Mesodermal cell (in vitro differentiated cells): Measurements from ENCODE around the gene MYBPC2.

ENCODE experiments used
- H3K27ac ChIP-seq: 2 replicates; pipeline ENCODE4 v1.7.0; 2013; ENCODE audit warnings: mild to moderate bottlenecking, low read depth, low read length, moderate library complexity; ENCODE audit not compliant: severe bottlenecking
- H3K36me3 ChIP-seq: 2 replicates; pipeline ENCODE4 v1.7.1; 2013; ENCODE audit warnings: mild to moderate bottlenecking, low read length, moderate library complexity; ENCODE audit not compliant: control insufficient read depth, insufficient read depth
- H3K4me1 ChIP-seq: one replicate; pipeline ENCODE4 v1.7.1; 2013; ENCODE audit warnings: mild to moderate bottlenecking, low read length; ENCODE audit not compliant: insufficient read depth, control insufficient read depth, poor library complexity, severe bottlenecking
- H3K4me3 ChIP-seq: 2 replicates; pipeline ENCODE4 v1.7.0; 2013; ENCODE audit warnings: low read length, control low read depth, mild to moderate bottlenecking; ENCODE audit not compliant: insufficient read depth, poor library complexity, severe bottlenecking; ENCODE audit errors: extremely low read depth
- H3K9me3 ChIP-seq: 2 replicates; pipeline ENCODE4 v1.7.1; 2013; ENCODE audit warnings: mild to moderate bottlenecking, low read length, moderate library complexity; ENCODE audit not compliant: control insufficient read depth
- WGBS, 2 experiments: methylation state at CpG; one replicate each; pipeline ENCODE4 v1.1.5; 2013; ENCODE audit warnings: missing lambda C conversion rate in 2 of 2; ENCODE audit not compliant: insufficient coverage in 2 of 2; 5-methylcytosine and 5-hydroxymethylcytosine counted together

Gene MYBPC2

DNA sequence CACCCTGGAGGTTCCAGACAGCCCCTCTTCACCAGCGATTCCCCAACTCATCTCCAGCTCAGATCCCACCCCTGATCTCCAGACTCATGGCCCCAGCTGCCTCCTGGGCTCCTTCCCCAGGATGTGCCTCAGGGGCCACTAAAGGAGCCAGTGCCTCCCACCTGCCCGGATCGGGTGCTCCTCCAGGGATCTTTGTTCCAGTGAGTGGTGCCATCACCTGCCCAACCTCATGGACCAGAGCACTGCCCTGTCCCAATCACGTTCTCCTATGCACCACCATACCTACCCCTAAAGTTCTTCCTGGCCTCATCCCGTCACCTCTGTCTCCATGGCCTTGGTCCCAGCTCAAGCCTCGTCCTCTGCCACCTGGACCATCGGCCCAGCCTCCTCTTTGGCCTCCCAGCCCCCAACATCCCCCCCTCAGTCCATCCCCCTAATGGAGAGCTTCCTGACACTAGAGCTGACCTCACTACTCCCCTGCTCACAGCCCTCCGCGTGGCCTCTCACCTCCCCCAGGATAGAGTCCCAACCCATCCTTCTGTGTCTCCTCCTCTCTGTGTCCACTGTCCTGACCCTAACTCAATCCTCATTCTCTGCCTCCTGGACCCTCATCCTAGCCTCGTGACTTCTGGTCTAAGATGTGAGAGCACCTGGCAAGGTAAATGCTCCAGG lies 52.7 kb downstream of the MYBPC2 start:
- 88 to 92% methylated on average over 7 to 10 of the region's 10 CpGs for WGBS, 2 experiments
- Histone ChIP-seq H3K4me3 (no peak overlapping the region), H3K36me3 (peaks cover 15% of the 10 kb centered on the region), H3K9me3 (peaks cover 16% of the 10 kb centered on the region), H3K27ac (no peak overlapping the region), H3K4me1 (no peaks in the 10 kb centered on the region)

DNA sequence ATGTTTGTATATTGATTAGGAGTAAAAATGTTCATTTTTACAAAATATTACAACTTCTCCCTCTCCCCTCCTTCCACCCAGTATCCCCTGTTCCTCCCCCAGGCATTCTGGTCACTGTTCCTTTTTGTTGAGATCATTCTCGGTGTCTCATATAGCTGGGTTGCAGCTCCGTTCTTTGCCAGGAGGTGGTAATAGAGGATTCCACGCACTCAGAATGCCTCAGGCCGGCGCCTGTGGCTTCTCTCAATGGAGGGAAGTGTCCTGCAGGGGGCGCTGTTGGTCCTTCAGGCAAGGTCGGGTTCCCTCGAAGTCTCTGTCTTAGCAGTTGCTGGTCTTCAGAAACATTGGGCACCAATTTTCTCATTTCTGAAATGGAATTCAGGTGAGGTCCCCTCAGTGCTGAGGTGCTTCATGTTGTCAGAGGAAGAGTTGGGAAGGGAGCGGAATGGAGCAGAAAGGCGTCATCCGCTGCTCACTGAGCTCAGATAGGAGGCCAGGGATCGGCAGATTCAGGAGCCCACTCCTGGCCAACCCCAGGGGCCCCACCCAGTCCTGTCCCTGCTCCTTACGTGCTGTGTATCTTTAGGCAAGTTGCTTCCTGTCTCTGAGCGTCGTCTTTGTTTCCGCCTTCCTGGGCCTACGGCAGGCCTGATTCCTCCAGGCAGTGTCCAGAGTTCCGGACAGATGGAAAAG lies 54.3 kb downstream of the MYBPC2 start:
- 82 to 83% methylated on average over 14 to 17 of the region's 18 CpGs for WGBS, 2 experiments

DNA sequence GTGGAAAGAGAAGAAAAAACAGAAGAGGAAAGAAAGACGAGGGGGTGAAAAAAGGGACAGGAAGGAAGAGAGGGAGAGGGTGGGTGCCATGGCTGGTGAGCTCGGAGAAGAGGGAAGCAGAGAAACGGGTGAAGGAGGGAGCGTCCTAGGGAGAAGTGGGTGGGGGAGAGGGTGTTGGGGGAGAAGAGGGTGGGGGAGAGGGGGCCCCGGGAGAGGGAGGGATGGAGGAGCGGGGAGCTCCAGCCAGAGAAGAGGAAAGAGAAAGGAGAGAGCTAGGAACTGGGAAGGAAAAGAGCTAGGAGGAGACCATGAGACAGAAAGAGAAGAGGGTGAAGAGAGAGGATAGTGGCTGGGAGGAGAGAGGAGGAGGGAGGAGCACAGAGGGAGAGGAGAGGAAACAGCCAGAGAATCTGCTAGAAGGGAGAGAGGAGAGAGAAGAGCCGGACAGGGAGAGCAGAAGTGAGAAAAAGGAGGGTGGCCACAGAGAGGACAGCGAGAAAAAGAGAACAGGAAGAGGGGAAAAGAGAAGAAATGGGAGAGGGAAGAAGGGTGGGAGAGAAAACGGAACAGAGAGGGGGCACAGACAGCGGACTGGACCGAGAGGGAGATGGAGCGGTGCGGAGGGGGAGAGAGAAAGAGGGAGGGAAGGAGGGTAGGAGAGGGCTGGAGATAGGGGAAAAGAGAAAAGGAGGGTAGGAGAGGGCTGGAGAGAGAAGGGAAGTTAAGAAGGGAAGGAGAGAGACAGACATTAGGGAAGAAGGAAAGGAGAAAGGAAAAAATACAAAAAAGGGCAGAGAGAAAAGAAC lies 55.9 kb downstream of the MYBPC2 start:
- Histone ChIP-seq H3K4me1 (no peaks in the 10 kb centered on the region), H3K36me3 (peaks cover 3% of the 10 kb centered on the region), H3K27ac (no peak overlapping the region), H3K9me3 (peaks cover 16% of the 10 kb centered on the region), H3K4me3 (no peak overlapping the region)
- WGBS, 2 experiments, result 51 to 52% methylated on average over 12 to 13 of the region's 13 CpGs

More for the DNA sequence above, 54.3 kb downstream of the MYBPC2 start:
- no peaks in the 10 kb centered on the region for H3K4me1 ChIP-seq
- H3K9me3 ChIP-seq, result peaks cover 16% of the 10 kb centered on the region
- H3K36me3 ChIP-seq, result peaks cover 9% of the 10 kb centered on the region
- H3K4me3 ChIP-seq, result no peak overlapping the region
- no peak overlapping the region for H3K27ac ChIP-seq

DNA sequence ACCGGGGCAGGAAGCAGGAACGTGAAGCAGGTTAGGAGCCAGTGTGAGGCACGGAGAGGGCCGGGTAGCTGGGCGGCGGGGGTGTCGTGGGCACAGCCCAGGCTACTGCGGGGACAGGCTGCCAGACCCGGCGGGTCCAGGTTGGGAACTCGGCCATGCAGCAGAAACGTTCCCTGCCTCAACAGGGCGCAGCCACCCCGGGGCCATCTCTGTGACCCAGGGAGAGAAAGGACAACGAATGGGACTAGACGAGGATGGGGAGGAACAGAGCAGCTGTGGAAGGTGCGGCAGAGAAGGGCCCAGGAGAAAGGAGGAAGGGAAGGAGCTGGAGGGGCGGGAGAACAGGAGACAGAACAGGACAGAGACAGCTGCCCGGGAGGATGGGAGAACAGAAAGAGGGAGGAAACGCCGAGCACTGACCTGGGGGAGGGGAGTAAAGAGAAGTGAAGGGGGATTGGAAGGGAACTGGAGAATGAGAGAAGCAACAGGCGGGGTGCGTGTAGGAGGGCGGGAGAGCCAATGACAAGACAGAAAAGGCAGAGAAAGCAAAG lies 56.8 kb downstream of the MYBPC2 start:
- H3K9me3 ChIP-seq, result peaks cover 16% of the 10 kb centered on the region

DNA sequence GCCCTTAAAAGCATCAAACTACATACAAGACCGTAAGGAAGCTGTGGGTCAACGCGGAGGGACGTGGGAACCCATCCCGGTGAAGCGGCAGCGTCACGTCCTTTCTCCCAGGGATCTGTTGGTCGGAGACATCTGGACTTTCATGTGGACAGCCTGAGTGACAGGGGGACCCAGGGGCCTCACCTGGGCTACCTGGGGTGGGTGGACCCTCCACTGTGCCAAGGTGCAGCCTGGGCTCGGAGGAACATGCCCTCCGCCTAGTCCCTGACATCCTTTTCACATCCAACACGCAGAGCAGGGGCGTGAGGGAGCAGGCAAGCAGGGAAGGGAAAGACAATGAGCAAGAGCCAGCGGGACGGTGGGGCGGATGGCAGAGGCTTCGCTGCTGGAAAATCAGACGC lies 57.7 kb downstream of the MYBPC2 start:
- Histone ChIP-seq H3K36me3 (peaks cover 3% of the 10 kb centered on the region), H3K4me1 (no peaks in the 10 kb centered on the region), H3K9me3 (peaks cover 12% of the 10 kb centered on the region), H3K27ac (no peak overlapping the region), H3K4me3 (no peak overlapping the region)
- 94 to 98% methylated on average over 10 to 16 of the region's 18 CpGs for WGBS, 2 experiments

More for the DNA sequence above, 56.8 kb downstream of the MYBPC2 start:
- Histone ChIP-seq H3K4me3 (no peak overlapping the region), H3K27ac (no peak overlapping the region), H3K4me1 (no peaks in the 10 kb centered on the region), H3K36me3 (peaks cover 3% of the 10 kb centered on the region)
- WGBS, 2 experiments, result 39 to 55% methylated on average over 17 to 19 of the region's 24 CpGs

DNA sequence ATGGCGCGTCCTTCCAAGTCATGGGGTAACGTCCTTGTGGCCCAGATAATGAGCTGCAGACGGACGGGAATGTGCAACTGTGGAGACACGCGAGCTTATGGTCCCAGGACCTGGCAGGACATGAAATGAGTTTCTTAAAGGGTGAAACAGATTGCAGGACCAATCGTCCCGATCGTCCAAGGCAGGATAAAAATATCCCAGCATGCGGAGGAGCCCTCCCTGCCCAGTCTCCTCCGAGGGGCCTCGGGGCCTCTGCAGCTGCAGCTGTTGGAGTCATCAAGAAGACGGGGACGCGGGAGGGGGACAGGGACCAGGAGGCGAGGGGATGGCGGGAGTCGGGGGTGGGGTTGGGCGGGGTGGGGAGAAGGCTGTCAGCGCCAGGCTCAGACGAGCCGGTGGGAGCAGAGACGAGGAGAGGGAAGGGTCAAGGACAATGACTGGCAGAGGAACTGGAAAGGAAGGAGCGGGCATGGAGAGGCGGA lies 58.3 kb downstream of the MYBPC2 start:
- Histone ChIP-seq H3K36me3 (peaks cover 3% of the 10 kb centered on the region), H3K4me3 (no peak overlapping the region), H3K27ac (no peak overlapping the region), H3K9me3 (peaks cover 6% of the 10 kb centered on the region), H3K4me1 (no peaks in the 10 kb centered on the region)
- 82 to 84% methylated on average over 18 to 23 of the region's 26 CpGs for WGBS, 2 experiments

DNA sequence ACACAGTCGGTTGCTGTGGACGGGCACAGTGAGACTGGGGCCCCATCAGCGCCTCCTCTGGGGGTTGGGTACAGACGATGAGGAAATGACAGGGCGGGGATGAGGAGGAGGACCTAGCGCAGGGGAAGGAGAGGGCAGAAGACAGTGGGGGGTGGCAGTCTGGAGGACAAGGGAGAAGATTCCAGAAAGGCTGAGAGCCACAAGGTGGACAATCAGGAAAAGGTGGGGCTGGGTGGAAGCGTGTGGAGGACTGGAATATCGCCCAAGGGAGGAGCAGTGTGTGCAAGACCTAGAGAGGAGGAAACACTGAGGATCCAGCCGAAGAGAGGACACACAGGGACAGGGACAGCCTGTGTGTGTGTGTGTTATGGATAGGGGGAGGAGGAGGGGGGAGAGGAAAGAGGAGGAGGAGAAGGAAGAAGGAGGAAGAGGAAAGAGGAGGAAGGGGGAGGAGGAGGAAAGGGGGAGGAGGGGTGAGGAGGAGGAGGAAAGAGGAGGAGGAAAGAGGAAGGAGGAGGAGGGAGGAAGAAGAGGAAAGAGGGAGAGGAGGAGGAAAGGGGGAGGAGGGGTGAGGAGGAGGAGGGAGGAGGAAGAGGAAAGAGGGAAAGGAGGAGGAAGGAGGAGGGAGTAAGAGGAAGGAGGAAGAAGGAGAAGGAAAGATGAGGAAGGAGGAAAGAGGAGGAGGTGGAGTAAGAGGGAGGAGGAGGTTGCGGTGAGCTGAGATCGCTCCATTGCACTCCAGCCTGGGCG lies 59.8 kb downstream of the MYBPC2 start:
- H3K36me3 ChIP-seq, result no peaks in the 10 kb centered on the region
- WGBS, 2 experiments, result 18 to 29% methylated on average over 9 of the region's 12 CpGs
- H3K9me3 ChIP-seq, result no peaks in the 10 kb centered on the region
- H3K4me1 ChIP-seq, result no peaks in the 10 kb centered on the region
- H3K4me3 ChIP-seq, result no peak overlapping the region
- H3K27ac ChIP-seq, result no peak overlapping the region

DNA sequence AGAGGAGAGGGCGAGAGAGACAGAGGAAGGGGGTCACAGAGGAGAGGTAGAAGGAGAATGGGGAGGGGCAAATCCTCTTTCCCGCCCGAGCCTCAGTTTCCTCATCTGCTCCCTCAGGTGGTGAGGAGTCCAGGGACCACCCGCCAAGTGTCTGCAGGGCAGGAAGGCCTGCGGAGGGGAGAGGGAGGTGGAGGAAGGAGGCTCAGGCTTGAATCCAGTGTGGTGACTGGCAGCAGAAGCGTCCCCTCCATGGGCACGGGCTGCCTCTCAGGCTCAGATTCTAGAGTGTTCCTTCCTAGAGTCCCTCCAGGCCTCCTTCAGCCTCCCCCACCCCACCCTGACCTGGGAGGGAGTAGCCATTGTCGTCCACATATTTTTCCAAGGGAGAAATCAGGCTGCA lies 60.5 kb downstream of the MYBPC2 start:
- Histone ChIP-seq H3K4me3 (no peak overlapping the region), H3K9me3 (no peaks in the 10 kb centered on the region), H3K4me1 (no peaks in the 10 kb centered on the region), H3K27ac (no peak overlapping the region), H3K36me3 (no peaks in the 10 kb centered on the region)
- WGBS, 2 experiments, result 61 to 70% methylated on average over 5 to 8 of the region's 8 CpGs

DNA sequence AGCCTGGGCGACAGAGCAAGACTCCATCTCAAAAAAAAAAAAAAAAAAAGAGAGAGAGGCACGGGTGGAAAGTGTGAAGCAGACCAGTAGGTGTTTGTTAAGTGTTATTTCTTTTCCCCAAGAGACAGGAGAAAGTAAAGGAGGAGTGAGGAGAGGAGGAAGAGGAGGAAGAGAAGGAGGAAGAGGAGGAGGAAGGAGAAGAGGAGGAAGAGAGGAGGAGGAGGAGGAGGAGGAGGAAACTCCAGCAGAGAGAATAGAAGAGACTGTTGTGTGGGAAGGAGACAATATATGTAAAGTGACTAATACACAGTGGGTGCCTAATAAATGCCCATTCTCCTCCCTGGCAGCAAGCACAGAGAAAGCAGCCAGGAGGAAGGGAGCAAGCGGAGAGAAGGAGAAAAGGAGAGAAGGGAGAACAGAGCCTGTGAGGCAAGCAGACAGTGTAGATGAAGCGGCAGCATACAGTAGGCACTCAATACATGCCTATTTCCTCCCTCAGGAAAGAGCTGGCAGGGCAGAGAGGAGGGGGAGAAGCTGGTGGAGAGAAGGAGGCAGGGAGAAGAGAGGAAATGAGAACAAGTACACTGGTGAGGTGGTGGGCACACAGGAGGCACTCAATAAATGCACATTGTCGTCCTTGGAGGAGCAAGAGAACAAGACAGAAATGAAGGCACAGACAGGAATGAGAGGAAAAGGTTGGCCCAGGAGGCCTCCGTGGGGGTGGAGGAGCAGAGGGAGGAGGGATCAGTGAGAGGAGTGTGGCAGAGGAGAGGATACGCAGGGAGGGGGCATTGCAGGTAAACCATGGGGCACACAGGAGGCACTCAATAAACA lies 61.7 kb downstream of the MYBPC2 start:
- 46 to 58% methylated on average over 2 to 5 of the region's 7 CpGs for whole genome bisulfite sequencing, 2 experiments
- no peaks in the 10 kb centered on the region for H3K9me3 ChIP-seq
- no peak overlapping the region for H3K4me3 ChIP-seq
- no peak overlapping the region for H3K27ac ChIP-seq
- H3K36me3 ChIP-seq, result no peaks in the 10 kb centered on the region
- H3K4me1 ChIP-seq, result no peaks in the 10 kb centered on the region
